Ovary (tissue), 3 donors: ENCODE measurements around the gene JAM2.

ENCODE experiments used
- CTCF ChIP-seq, 3 donors: fragments of 450-650 bp in 2 of 3; fragments of 200-600 bp in 1 of 3; IDR thresholded peaks; one replicate each; pipeline versions ENCODE4 v1.5.1 to v1.8.0; 2016 to 2022; ENCODE audit warnings: antibody characterized with exemption in 3 of 3, mild to moderate bottlenecking in 1 of 3
- EP300 ChIP-seq: sonication (generic); formaldehyde crosslinking; IDR thresholded peaks from one replicate; pipeline ENCODE4 v1.6.1; 2017; ENCODE audit warnings: antibody characterized with exemption
- donor health status: DM: no; HTN: no; CAD: no.

DNA sequence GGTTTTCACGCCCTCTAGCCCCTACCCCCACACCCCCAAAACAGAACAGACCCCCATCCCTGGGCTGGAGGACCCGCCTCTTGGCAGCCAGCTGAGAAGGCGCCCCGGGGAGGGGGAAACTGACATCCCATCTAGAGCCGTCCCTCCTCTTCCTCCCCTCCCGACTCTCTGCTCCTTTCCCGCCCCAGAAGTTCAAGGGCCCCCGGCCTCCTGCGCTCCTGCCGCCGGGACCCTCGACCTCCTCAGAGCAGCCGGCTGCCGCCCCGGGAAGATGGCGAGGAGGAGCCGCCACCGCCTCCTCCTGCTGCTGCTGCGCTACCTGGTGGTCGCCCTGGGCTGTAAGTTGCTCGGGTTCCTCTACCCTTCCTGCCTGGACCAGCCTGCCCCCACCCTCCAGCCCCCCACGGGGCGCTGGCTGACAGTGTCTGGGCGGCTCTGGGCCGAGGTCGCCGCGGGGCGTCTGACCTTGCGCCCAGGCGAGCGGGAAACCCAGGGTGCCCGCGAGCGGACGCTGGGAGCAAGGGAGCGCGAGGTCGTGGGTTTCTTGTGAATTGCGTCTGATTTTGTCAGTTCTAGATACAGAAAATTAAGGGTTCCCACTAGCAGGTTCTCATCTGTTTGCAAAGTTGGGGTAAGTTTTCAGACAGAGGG is 618 bp downstream of the JAM2 start:
- TF ChIP-seq EP300 (no peak), CTCF (IDR thresholded peaks at IDR 0.05) (peak in 2 of 3 donors; percentile 35 to 44)
